Astrocyte of the cerebellum (primary cell): ENCODE measurements around the gene CCDC154.

Experiments
- DNase-seq: peaks from one replicate; pipeline ENCODE4 v3.0.0-alpha.2; 2011; ENCODE audit warnings: low read depth
- H3K4me3 ChIP-seq: 2 replicates; pipeline ENCODE4 v1.5.1; 2011; ENCODE audit warnings: mild to moderate bottlenecking, low read depth, low read length, moderate library complexity
- in situ Hi-C: cut with HindIII; loops from 2 replicates; pipeline ENCODE4 v1.10.0; 2017; ENCODE audit warnings: low sequenced_read_pairs
- TF ChIP-seq, protein P1 (sequence below): IDR thresholded peaks from 2 replicates; pipeline ENCODE4 v1.5.1; 2012; ENCODE audit warnings: low read length, low read depth, moderate library complexity, mild to moderate bottlenecking; ENCODE audit errors: missing control alignments

Gene CCDC154

DNA sequence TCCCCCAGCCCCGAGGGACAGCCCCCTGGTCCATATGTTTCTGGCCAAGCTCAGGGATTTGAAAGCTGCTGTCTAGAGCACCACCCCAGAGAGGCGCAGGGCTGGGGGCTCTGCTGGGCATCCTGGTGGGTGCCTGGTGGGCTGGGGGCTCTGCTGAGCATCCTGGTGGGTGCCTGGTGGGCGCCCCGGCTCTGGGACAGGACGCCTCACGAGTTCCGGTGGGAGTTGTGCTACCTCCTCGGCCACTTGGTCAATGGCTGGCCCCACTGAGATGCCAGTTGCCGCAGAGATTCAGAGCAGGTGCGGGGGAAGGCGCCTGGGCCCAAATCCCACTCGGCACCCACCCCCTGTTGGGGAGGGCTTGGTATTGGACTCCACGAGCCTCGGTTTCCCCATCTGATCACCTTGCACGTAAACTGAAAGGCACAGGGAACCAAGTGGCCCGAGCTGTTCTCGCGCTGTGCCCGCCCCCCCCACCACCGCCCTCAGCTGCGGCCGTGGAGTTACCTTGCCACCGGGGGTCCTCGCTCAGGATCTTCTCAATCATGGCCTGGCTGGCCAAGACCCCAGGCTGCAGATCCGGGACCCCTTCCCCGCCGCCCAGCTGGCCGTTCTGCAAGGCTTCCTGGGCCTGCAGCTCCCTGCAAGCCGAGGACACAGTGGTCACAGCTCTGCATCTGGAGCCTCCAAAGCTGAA is 43.1 kb downstream of the CCDC154 start:
- TF ChIP-seq, protein P1, sequence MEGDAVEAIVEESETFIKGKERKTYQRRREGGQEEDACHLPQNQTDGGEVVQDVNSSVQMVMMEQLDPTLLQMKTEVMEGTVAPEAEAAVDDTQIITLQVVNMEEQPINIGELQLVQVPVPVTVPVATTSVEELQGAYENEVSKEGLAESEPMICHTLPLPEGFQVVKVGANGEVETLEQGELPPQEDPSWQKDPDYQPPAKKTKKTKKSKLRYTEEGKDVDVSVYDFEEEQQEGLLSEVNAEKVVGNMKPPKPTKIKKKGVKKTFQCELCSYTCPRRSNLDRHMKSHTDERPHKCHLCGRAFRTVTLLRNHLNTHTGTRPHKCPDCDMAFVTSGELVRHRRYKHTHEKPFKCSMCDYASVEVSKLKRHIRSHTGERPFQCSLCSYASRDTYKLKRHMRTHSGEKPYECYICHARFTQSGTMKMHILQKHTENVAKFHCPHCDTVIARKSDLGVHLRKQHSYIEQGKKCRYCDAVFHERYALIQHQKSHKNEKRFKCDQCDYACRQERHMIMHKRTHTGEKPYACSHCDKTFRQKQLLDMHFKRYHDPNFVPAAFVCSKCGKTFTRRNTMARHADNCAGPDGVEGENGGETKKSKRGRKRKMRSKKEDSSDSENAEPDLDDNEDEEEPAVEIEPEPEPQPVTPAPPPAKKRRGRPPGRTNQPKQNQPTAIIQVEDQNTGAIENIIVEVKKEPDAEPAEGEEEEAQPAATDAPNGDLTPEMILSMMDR = no peak

DNA sequence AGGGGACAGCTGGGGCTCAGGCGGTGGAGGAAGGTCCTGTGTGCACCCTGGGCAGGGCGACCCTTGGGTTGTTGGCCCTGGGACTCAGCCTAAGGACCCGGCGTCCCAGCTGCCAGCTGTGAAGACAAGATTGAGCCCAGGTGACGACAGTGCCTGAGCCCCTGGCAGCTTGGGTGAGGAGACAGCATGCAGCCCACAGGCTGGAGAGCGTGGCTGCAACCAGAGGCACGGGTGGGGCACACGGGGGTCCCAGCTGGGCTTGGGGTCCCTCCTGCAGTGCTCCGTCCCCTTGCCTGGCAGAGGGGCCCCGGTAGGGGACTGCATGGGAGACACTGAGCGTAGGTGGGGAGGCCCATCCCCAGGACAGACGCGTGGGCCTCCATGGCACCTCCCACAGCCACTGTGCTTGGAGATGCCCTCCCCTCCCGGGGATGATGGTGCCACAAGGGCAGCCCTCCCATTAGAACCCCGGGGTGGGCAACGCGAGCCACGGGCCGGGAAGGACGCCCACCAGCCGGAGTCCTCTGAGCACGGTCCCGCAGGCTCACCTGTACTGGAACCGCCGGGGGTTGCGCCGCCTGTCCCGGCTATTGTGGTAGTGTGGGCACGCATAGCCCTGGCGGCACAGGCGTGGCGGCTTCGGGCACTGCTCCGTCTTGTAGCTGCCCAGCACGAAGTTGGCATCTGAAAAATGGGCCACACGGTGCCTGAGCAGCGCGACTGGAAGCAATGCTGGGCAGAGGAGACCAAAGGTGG is 45.4 kb downstream of the CCDC154 start:
- TF ChIP-seq, protein P1 = no peak
- DNase-seq = no peak
- no peak overlapping the region for H3K4me3 ChIP-seq
- in situ Hi-C loops = loop anchor here (25.0 kb wide), 2 partner anchors 88 to 112 kb away; partner anchors contain the start of genes CLCN7, PTX4 and TELO2

More for the DNA sequence above, 43.1 kb downstream of the CCDC154 start:
- DNase-seq = no peak
- no peak overlapping the region for H3K4me3 ChIP-seq
- in situ Hi-C loops = no loop called here

DNA sequence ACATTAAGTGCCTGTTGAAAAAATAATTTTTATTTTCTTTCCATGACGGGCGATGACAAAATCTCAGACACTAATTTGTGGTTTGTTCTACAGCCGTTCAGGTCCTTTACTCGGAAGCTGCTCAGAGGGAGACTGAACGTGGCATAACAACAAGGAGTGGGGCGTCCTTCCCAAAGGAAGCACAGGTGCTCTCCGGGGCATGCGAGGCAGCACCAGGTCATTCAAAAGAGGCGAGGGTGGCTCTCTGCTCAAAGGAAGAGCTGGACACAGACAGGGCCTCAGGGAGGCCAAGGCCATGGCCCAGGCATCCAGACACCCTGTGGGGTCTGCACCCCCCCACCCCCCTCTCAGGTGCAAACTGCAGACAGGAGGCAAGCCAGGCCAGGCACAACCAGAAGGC is 46.0 kb downstream of the CCDC154 start:
- TF ChIP-seq, protein P1 = no peak
- no peak overlapping the region for H3K4me3 ChIP-seq
- no peak for DNase-seq
- in situ Hi-C loops = loop anchor here (25.0 kb wide), 2 partner anchors 89 to 111 kb away; partner anchors contain the start of genes CLCN7, PTX4 and TELO2

DNA sequence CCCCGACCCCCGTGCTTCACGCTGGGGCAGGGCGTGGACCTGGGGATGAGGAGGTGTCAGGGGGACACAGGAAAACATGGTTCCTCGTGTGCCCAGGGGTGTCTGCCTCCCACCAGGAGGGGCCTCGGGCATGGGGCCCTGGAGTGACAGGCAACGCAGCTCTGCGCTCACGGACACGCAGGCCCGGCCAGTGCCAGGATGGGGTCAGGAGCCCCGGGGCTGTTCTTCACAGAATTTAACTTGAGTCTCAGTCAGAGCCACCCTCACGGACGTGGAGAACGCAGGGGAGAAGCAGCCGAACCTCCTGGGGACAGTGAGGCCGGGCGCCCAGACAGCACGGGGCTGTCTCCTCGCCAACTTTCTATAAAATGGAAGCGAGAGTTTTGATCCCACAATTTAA is 46.6 kb downstream of the CCDC154 start:
- no peak for DNase-seq
- no peak overlapping the region for H3K4me3 ChIP-seq
- TF ChIP-seq, protein P1 = no peak
- in situ Hi-C loops = loop anchor here (25.0 kb wide), 2 partner anchors 90 to 110 kb away; partner anchors contain the start of genes CLCN7, PTX4 and TELO2

DNA sequence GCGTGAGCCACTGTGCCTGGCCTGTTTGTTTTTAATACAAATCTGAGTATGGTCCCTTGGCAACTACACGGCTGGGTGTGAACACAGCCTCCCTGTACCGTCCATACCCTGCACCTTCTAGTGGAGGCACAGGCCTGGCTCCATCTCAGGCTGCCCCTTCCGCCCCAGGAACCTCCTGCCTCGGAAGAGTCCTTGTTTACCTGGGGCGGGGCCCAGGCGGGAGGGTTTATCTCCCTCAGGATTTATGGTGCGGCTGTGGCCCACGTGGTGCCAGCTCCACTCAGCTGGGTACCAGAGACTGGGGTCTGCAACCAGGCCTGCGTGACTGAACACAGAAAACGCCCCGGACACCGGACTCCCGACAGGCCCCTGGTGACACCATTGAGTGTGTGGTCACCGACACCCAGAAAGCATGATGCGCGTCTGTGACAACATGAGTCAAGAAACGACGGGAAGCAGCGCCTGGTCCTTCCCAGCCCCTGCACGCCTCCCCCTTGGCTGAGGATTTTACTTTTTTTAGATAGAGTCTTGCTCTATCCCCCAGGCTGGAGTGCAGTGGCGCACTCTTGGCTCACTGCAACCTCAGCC is 48.8 kb downstream of the CCDC154 start:
- TF ChIP-seq, protein P1 = no peak
- in situ Hi-C loops = loop anchor here (25.0 kb wide), 2 partner anchors 92 to 108 kb away; partner anchors contain the start of genes CLCN7, PTX4 and TELO2
- DNase-seq = no peak
- H3K4me3 ChIP-seq = no peak overlapping the region

DNA sequence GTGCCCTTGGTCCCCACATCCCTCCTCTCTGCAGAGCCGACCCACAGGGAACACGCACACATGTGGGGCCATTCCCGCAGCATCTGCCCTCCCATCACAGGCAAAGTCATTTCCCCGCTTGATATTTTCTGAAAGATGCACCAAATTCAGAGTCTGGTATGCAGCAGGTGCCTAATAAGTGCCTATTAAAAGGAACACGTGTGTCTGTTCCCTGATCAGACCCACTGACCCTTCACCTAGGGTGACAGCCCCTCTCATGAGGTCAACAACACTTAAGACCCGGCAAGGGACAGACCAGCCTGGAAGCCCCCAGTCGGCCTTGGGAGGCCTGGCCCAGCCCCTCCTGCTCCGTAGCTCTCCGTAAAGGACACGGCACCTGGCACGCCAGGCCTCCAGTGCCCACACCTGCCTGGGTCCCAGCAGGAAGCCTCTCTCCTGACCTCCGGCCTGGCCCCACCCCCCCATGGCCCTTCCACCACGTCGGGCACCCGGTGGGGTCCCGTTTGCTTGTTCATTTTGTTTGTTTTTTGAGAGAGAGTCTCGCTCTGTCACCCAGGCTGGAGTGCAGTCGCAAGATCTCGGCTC is 49.9 kb downstream of the CCDC154 start:
- H3K4me3 ChIP-seq = no peak overlapping the region
- TF ChIP-seq, protein P1 = no peak
- in situ Hi-C loops = loop anchor here (25.0 kb wide), 2 partner anchors 93 to 107 kb away; partner anchors contain the start of genes CLCN7, PTX4 and TELO2
- DNase-seq = no peak
